Mammary epithelial cell (primary cell): ENCODE data around the gene WDR75.

Experiments
- EZH2 ChIP-seq: IDR thresholded peaks from 2 replicates; pipeline ENCODE4 v1.6.1; 2012; ENCODE audit warnings: low read length, inconsistent platforms, borderline replicate concordance
- TF ChIP-seq, protein P1 (sequence below), 2 donors: IDR thresholded peaks in 1 of 2; conservative IDR thresholded peaks in 1 of 2; 2 replicates each; pipeline ENCODE4 v1.5.1; 2011 to 2012; ENCODE audit warnings: inconsistent platforms in 2 of 2, low read length in 2 of 2, mild to moderate bottlenecking in 2 of 2, control low read depth in 1 of 2, low read depth in 1 of 2; ENCODE audit not compliant: insufficient read depth in 1 of 2; ENCODE audit errors: extremely low read depth in 1 of 2

DNA sequence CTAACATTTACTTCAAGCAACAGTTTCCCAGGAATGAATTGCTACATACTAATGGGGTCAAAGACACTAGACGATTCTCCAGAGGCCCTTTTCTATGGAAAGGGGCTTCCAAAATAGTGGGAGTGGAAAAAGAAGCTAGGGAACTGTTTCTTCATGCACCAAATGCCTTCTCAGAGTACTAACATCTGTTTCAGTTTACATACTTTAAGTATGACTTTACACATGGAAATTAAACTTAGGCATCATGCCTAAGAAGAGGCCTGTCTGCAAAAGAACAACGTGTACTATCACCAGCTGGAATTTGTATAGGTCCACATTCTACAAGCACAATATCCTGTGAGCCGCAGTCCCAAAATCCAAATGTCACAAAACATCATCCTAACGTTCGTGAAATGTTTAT lies 29.4 kb upstream of the WDR75 start:
- TF ChIP-seq, protein P1, sequence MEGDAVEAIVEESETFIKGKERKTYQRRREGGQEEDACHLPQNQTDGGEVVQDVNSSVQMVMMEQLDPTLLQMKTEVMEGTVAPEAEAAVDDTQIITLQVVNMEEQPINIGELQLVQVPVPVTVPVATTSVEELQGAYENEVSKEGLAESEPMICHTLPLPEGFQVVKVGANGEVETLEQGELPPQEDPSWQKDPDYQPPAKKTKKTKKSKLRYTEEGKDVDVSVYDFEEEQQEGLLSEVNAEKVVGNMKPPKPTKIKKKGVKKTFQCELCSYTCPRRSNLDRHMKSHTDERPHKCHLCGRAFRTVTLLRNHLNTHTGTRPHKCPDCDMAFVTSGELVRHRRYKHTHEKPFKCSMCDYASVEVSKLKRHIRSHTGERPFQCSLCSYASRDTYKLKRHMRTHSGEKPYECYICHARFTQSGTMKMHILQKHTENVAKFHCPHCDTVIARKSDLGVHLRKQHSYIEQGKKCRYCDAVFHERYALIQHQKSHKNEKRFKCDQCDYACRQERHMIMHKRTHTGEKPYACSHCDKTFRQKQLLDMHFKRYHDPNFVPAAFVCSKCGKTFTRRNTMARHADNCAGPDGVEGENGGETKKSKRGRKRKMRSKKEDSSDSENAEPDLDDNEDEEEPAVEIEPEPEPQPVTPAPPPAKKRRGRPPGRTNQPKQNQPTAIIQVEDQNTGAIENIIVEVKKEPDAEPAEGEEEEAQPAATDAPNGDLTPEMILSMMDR (conservative IDR thresholded peaks at IDR 0.05 in 1 of 2, IDR thresholded peaks at IDR 0.05 in 1 of 2; ENCODE audit: extremely low read depth in 1 of 2, insufficient read depth in 1 of 2, low read depth in 1 of 2, low read length in 2 of 2): no peak
- TF ChIP-seq EZH2: no peak
